Activated CD8-positive, alpha-beta T cell treated with anti-CD3 and anti-CD28 coated beads for 36 hours (primary cell): ENCODE measurements around the gene NELFE. TPM values are rescaled to one million over a fixed set of nuclear protein-coding genes. Genes with fewer than 3 reads are reported as not detected.
"Not testable (repeated sequence)": the region's sequence is repeated elsewhere in the genome, so short reads cannot be mapped to it uniquely, and the experiment has no call there.

Source experiments
- ATAC-seq: fragments of 200-7000 bp; cut with Tn5 transposase; one replicate; pipeline ENCODE4 v1.10.0; 2021; ENCODE audit warnings: mild to moderate bottlenecking, moderate library complexity
- CTCF ChIA-PET: fragments of 350-600 bp; sonication (Branson Sonifier 250); formaldehyde crosslinking; loops from one replicate; lab custom pipeline; 2021; ENCODE audit warnings: antibody characterized with exemption; lab: Charles Lee
- POLR2A ChIA-PET: fragments of 350-600 bp; sonication (Branson Sonifier 250); formaldehyde crosslinking; loops from one replicate; lab custom pipeline; 2021; ENCODE audit warnings: antibody characterized with exemption; lab: Charles Lee
- DNase-seq: peaks from one replicate; pipeline ENCODE4 v3.0.0-alpha.2; 2020
- H3K27ac Mint-ChIP-seq: one replicate; pipeline ENCODE4 v1.8.0; 2021; ENCODE audit warnings: mild to moderate bottlenecking, mixed read lengths
- H3K27me3 Mint-ChIP-seq: one replicate; pipeline ENCODE4 v1.8.0; 2021; ENCODE audit warnings: mixed read lengths
- H3K36me3 Mint-ChIP-seq: one replicate; pipeline ENCODE4 v1.8.0; 2021; ENCODE audit warnings: low read depth, mixed read lengths
- H3K4me1 Mint-ChIP-seq: one replicate; pipeline ENCODE4 v1.8.0; 2021; ENCODE audit warnings: low read depth, mixed read lengths
- H3K4me3 Mint-ChIP-seq: one replicate; pipeline ENCODE4 v1.8.0; 2021; ENCODE audit warnings: mild to moderate bottlenecking, moderate library complexity, mixed read lengths
- H3K9me3 Mint-ChIP-seq: one replicate; pipeline ENCODE4 v1.8.0; 2021; ENCODE audit warnings: mixed read lengths
- CTCF ChIP-seq: fragments of 200-600 bp; IDR thresholded peaks from one replicate; pipeline ENCODE4 v1.8.0; 2022; ENCODE audit warnings: antibody characterized with exemption, mild to moderate bottlenecking
- intact Hi-C: fragments of 100-400 bp; cut with micrococcal nuclease; formaldehyde crosslinking; loops from one replicate; pipeline ENCODE4 v1.10.0; 2022
- total RNA-seq, 2 experiments: library from RNA; stranded (reverse); gene quantifications; one replicate each; pipeline ENCODE4 v1.2.3, GENCODE V29; 2021

NELFE gene
- total RNA-seq, 2 experiments from 2014 or later = 60.5 to 61.0 TPM

GRCh38 chr6:31915351-31915750 lies 43.4 kb downstream of the NELFE start:
- peaks cover 10% of the 10 kb centered on the region for H3K4me1 Mint-ChIP-seq
- peaks cover 6% of the 10 kb centered on the region for H3K27me3 Mint-ChIP-seq
- no peak for ATAC-seq

GRCh38 chr6:31911826-31912585 lies 46.8 kb downstream of the NELFE start:
- intact Hi-C loops = no loop called here
- Mint-ChIP-seq H3K4me3 (no peak overlapping the region), H3K4me1 (peaks cover 19% of the 10 kb centered on the region), H3K27ac (no peak overlapping the region), H3K36me3 (no peaks in the 10 kb centered on the region), H3K27me3 (peaks cover 11% of the 10 kb centered on the region), H3K9me3 (no peaks in the 10 kb centered on the region)
- DNase-seq (no peak), ATAC-seq (no peak)
- ChIA-PET CTCF (no interaction called here), POLR2A (no interaction called here)
- no peak for TF ChIP-seq CTCF

More at GRCh38 chr6:31915351-31915750, 43.4 kb downstream of the NELFE start:
- POLR2A ChIA-PET = no interaction called here
- intact Hi-C loops = no loop called here
- H3K36me3 Mint-ChIP-seq = no peaks in the 10 kb centered on the region
- no peak overlapping the region for H3K4me3 Mint-ChIP-seq
- no peak for TF ChIP-seq CTCF
- no peak for DNase-seq
- CTCF ChIA-PET = interaction anchor here (1.1 kb wide), 1 partner anchor 11 kb away, joined by 3 read pairs; no protein-coding TSS in a partner anchor
- no peak overlapping the region for H3K27ac Mint-ChIP-seq
- no peaks in the 10 kb centered on the region for H3K9me3 Mint-ChIP-seq

- intact Hi-C loops, ATAC-seq, H3K4me3 Mint-ChIP-seq, H3K27ac Mint-ChIP-seq, DNase-seq, H3K36me3 Mint-ChIP-seq, H3K27me3 Mint-ChIP-seq, H3K9me3 Mint-ChIP-seq: not testable (repeated sequence)
- ChIA-PET CTCF (interaction anchor here (1.6 kb wide), 1 partner anchor 22 kb away, joined by 3 read pairs; no protein-coding TSS in a partner anchor), POLR2A (interaction anchor here (0.6 kb wide), 1 partner anchor 334 kb away, joined by 4 read pairs; no protein-coding TSS in a partner anchor)
- peaks cover 19% of the 10 kb centered on the region for H3K4me1 Mint-ChIP-seq
Observed at GRCh38 chr6:31909298-31909697, 49.5 kb downstream of the NELFE start.

- DNase-seq = no peak
- POLR2A ChIA-PET = interaction anchor here (0.6 kb wide), 1 partner anchor 334 kb away, joined by 4 read pairs; no protein-coding TSS in a partner anchor
- peak; percentile 35 for ATAC-seq
- Mint-ChIP-seq H3K4me1 (peaks cover 19% of the 10 kb centered on the region), H3K4me3 (no peak overlapping the region), H3K27me3 (peaks cover 10% of the 10 kb centered on the region), H3K27ac (no peak overlapping the region), H3K9me3 (no peaks in the 10 kb centered on the region), H3K36me3 (no peaks in the 10 kb centered on the region)
- intact Hi-C loops = no loop called here
- CTCF ChIA-PET = interaction anchor here (1.6 kb wide), 1 partner anchor 21 kb away, joined by 3 read pairs; no protein-coding TSS in a partner anchor
- no peak for TF ChIP-seq CTCF
Observed at GRCh38 chr6:31908791-31909190, 50.0 kb downstream of the NELFE start.

GRCh38 chr6:31908255-31908654 lies 50.5 kb downstream of the NELFE start:
- H3K4me1 Mint-ChIP-seq = peaks cover 19% of the 10 kb centered on the region
- H3K9me3 Mint-ChIP-seq, ATAC-seq, DNase-seq, H3K27me3 Mint-ChIP-seq, intact Hi-C loops, H3K36me3 Mint-ChIP-seq, CTCF ChIA-PET, H3K27ac Mint-ChIP-seq, H3K4me3 Mint-ChIP-seq: not testable (repeated sequence)
- POLR2A ChIA-PET = interaction anchor here (1.3 kb wide), 1 partner anchor 10 kb away, joined by 3 read pairs; no protein-coding TSS in a partner anchor
